ENCODE measurements around the gene TBPL2.
A peak's percentile ranks its signal among the peaks of the same experiment; 100 is the strongest.
"Not testable (repeated sequence)": the region's sequence is repeated elsewhere in the genome, so short reads cannot be mapped to it uniquely, and the experiment has no call there.

Gene TBPL2

DNA sequence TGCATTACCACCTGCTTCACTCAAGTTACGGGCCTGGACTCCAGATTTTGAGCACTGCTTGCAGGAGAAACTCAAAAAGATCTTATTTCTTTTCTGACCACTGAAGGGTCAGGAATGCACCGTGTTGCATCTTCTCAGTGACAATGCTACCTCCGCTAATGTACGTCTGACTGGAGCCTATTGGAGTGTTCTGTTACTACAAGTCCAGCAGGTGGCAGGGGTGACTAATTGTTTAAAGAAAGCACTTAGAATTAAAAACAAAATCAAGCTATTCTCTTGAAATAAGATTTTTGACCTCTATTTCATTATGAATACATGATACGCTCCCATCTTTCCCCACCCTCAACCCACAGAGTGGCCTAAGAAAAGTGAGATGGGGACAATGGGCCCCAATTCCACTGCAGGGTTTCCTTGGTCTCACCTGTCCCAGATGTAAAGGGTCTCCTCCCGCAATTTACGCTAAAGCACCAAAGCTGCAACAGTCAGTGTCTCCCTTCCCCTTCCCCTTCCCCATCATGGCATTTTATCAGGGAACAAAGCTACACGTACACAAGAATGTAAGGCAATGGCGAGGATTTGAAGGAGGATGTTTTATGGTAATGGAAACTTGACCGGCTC, 2.2 kb downstream of the TBPL2 start:
- DNase-seq = peak; percentile 49

DNA sequence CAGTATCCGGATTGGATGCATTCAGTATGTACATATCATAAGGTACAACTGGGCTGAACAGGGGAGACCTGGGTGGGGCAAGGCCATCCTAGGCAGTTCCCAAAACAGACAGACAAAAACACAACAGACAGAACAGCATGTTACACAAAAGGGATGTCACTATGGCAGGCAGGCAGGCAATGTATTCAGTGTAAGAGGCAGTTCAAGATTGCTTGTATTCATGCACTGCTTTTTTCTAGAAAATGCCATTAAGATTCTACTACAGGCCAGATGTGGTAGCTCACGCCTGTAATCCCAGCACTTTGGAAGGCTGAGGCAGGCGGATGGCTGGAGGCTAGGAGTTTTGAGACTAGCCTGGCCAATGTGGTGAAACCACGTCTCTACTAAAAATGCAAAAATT, 3.5 kb downstream of the TBPL2 start:
- DNase-seq = no peak

DNA sequence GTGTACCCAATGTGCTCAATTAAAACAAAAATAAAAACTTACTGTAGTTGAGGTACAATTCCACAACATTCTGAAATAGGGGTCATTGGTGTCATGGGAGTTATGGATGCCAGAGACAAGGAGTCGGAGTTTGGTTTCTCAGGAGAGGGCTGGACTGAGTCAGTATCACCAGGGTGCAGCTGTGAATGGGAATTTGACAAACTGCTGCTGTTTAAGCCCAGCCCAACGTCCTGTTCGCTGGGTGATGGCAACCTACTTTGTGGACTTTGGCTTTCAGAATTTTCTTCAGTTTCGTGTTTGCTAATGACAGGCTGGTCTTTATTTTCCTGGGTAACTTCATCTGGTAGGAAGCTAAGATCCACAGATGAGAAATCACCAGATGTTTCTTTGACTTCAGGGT, 3.9 kb downstream of the TBPL2 start:
- no peak for DNase-seq

DNA sequence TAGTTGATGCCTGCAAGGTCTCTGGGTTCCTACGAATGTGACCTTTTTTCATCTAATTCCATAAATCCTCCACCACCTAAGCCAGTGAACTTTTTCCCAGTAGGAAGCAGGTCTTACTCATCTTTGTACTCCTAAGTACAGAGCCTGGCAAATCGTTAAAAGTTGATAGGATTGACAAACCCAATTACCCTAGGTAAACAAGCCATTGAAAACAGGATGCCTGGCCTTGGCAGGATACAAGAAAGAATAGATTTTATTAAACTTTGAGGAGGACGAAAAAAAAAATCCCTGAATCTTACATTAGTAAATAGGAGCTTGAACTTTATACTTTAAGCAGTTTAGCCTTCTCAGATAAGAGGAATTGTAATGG, 5.6 kb downstream of the TBPL2 start:
- DNase-seq = no peak

DNA sequence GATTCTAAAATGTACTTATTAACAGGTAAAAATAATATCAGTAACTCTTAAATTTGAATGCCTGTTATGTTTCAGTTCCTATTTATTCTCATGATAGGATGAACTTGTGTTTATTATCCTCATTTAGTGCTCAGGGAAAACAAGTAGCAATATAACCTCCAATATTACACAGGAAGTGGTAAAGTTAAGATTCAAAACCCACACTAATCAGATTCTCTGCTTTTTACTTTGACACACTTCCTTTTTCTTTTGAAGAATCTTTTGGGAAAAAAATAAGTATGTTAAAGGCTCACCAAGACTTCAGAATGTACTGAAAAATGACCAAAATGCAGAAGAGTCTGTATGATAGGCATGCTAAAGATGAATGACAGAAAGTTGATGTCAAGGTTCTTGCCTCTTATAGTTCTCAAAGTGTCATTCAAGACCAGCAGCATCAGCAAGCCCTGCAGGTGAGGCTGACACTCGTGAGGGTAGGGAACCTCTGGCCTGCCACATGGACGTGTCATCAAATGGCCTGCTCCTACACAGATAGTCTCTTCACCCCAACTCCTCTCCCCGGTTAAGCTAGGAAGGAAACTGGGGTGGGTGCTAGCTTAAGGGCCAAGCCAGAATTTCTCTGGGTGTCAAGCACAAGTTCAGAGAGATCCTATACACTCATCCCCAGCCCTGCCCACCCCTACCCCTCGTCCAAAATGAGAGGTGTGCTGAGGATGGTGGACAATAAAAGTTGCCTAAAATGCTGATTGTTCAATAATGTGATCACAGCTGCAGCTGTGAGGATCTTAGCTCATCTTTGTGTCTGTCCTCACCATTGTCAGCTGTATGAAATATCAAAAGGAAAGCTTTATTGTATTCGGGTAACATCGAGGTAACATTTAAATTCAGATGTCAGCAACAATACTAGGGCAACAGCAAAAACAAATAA, 6.3 kb downstream of the TBPL2 start:
- no peak for DNase-seq

DNA sequence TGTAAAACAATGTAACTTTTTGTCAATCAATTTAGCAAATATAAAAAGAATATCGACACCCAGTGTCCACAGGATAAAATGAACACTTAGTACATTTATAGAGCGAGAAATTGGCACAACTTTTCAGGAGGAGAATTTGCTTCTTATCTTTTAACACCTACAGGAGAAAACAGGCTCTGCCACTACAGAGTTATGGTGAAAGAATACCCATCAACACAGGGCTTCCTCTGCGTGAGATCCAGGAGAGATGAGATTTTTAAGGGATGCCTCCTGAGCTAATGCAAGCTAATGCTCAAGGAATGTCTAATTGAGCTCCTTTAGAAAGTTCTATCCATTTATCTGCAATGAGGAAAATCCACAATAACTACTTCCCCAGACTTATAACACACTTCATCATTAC, 7.8 kb downstream of the TBPL2 start:
- DNase-seq = no peak

DNA sequence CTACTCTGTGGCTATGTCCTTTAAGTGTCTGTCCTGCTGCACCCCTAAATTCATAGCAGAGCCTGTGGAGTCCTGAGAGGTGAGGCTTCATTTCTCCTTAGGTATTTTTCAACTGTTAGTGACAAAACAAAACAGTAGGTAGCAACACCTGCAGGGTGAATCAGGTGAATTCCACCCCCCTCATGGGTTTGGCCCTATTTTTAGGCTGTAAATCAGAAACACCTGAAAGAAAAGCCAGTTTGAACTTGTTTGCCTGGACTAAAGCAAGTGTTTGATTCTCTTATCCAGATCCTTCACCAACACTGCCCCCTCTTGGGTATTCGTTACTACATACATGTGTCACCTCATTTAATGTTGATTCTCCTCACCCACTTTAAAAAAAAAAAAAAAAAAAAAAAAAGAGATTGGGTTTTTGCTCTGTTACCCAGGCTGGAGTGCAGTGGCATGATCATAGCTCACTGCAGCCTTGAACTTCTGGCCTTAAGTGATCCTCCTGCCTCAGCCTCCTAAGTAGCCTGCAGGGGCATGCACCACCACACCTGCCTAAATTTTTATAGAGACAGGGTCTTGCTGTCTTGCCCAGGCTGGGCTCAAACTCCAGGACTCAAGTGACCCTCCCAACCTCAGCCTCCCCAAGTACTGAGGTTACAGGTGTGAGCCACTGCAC, 10.3 kb downstream of the TBPL2 start:
- no peak for DNase-seq

- DNase-seq = no peak
Observed at GRCh38 chr14:55427439-55427838, 13.0 kb downstream of the TBPL2 start.

DNA sequence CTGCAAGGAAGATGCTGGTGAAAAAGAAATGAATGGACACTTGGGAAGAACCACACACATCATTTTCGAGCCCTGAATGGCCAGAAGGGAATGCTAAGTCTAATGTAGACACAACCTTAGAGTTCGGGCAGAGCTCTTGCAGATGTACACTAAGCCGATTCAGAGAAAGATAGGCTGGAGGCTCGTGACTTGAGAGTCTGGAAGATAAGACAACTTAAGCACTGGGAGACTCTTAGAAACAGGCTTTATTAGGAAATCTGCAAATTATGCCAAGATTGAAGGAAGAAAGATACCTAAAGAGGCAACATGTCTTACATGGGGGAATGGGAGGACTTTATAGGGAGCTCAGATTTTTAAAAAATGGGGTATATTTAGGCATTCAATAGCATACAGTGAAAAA, 13.5 kb downstream of the TBPL2 start:
- DNase-seq = no peak

DNA sequence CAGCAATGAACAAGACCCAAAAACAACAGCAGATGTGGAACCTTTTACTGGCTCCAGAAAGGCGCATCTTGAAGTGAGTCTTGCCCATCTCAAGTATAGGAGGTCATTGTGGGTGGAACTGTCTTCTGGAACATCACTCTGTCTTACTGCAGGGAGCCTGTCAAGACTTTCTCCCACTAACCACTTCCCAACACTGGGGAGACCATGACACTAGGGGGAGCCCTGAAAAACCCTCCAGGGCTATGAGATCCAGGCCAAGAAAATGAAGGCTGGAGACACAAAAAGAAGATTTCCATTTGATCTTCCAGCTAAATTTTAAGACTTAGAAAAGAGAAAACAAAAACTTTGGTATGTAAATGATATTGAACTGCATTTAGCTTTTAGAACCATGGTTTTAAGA, 15.3 kb downstream of the TBPL2 start:
- no peak for DNase-seq

DNA sequence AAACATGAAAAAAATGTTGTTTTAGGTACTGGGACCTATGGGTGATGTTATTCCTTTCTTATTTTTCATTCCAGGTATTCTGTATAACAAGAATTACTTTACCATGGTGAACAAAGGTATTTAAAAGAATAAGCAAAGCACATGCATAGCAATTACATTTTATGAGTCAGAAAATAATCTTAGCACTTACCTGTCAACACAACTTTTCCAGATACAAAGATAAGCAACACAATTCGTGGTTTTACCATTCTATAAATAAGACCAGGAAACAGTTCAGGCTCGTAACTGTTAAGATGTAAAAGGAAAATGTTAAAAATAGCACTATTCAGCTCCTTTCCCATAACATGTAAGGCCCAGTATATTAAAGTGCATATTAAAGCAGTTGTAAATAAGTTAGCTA, 16.4 kb downstream of the TBPL2 start:
- DNase-seq = no peak

DNA sequence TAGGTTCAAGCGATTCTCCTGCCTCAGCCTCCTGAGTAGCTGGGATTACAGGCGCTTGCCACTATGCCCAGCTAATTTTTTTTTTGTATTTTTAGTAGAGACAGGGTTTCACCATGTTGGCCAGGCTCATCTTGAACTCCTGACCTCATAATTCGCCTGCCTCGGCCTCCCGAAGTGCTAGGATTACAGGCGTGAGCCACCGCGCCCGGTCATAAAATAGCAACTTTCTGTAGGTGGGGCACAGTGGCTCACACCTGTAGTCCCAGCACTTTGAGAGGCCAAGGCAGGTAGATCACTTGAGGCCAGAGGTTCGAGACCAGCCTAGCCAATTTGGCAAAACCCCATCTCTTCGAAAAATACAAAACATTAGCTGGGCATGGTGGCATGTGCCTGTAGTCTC, 18.1 kb downstream of the TBPL2 start:
- not testable (repeated sequence) for DNase-seq

GRCh38 chr14:55419663-55420062, 20.8 kb downstream of the TBPL2 start:
- DNase-seq = no peak

DNA sequence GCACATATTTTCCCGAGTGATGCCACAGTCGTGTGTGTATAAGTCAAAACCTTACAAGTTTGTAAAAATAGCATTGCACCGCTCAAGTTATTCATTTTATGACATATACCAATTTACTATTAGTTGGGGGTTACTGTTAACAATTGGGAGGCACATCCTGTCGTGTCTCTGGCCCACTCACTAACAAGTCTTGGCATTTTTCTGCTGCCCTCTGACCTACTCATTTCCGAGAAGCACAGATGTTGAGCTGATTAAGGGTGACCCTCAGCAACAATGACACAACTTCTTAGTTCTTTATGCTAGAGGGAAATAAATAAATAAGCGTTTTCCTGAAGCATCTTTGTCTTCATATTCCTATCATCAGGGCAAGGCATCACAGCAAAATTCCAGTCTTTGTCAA, 22.0 kb downstream of the TBPL2 start:
- DNase-seq = no peak

DNA sequence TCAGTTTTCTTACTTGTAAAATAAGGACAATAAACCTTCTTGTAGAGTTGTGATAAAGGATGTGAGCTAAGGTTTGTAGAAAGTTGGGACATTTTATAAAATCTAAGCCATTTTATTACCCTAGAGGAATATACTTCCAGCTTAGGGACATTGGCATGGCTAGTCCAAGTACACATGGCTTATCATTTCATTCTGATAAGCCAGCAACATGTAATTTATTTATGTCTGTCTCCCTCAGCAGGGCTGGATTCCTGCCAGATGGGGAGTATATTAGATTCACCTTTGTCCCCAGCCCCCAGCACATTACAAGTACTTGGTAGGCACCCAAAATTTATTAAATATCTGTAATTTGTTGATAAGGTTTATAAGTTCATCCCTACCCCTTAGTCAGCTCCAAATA, 22.5 kb downstream of the TBPL2 start:
- no peak for DNase-seq

GRCh38 chr14:55416866-55417265, 23.6 kb downstream of the TBPL2 start:
- DNase-seq = peak; percentile 17

GRCh38 chr14:55414551-55414950, 25.9 kb downstream of the TBPL2 start:
- DNase-seq = no peak

GRCh38 chr14:55412676-55413075, 27.7 kb downstream of the TBPL2 start:
- DNase-seq = no peak

DNA sequence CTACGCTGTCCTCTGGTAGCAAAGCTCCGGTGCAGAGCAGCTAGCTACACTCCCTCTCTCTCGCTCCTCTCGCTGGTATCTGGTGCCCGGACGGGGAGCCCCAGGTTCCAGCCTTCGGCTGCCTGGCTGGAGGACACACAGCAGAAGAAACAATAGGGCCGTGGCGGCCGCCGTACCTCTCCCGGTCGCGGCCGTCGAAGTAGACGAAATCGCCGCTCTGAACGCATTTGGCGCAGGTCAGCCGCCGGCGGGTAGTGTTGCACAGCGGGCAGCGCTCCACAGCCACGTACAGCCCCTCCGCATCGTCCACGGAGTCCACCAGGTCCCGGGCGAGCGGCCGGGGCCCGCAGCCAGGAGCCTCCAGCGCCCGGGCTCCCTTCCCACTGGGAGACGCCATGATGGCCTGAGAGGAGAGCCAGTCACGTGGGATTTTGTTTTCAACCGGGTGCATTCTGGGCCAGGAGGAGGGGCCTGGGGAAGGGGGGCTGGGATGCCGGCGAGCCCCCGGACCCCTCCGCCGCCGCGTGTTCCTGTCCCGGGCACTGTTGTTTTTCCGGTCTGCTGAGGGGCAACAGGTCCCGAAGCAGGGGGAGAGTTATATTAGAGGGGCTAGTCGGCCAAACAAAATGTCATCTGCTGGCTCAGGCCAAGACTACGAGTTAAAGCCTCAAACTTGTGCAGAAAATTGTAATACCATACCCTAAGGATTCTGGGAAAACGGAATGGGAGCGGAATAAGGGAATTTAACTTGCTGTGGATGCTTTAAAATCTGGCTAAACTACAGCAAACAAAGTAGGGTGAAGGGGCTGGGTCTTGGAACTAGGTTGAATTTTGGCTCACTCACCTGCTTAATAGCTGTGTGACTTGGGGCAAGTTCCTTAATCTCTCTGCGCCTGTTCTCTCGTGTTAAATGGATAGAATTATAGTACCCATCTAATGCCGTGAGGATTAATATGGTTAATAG, 28.7 kb downstream of the TBPL2 start, which contains the start of gene ATG14:
Gene ATG14 (minus strand): TSS at position 405 of the 964 bp plus-strand sequence. CDS start 8 bp downstream, at position 397.
- peak; percentile 79 for DNase-seq

GRCh38 chr14:55410876-55411275, 29.5 kb downstream of the TBPL2 start:
- no peak for DNase-seq

DNA sequence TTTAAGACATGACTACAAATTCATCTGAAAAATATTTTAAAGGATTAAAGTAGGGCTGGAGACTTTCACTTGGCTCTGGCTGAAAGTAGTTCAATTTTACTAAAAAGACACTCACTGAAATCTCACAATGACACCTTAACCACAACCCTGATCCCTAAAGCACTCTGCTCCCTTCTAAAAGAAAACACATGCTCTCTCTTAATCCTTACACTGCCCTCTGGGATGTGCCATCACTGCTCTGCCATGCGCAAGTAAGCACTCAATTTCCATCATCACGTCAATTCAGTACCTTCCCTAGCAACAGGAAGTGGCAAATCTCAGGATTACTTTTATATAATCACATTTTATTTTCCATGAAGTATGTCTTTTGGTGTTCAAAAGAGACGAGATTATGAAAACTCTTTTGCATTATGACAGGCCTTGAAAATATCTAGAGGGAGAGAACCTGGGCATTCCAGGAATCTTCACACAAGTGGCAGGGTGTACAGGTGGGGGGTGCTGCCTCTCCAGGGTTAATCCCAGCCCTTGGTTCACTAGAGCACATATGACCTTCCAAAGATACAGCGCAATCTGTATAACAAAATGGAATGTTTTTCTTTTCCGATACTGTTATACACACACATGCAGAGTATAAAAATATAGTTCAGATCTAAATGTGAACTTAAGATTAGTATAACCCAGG, 36.1 kb downstream of the TBPL2 start:
- no peak for DNase-seq

DNA sequence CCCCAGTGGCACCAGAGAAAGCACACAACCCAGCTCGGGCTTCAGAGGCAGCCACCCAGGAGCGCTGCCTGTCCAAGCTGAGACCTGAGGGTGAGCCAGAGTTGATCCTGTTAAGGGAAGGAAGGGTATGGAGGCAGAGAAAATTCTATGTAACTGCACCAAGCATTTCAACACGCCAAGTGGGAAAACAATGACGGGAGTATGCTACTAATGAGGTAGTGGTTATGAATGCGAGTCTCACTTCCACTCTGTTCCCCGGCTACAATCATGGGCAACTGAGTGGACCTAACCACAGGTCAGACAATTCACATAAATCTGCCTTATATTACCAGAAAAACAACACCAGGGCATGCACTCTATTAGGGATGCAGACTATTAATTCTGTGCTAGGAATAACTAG, 38.7 kb downstream of the TBPL2 start:
- no peak for DNase-seq

All from NCI-H2227 treated with DMSO at 0.1 percent for 48 hours (cell line).